ENCODE measurements around the gene C14orf132. TPM values are rescaled to one million over a fixed set of nuclear protein-coding genes. Genes with fewer than 3 reads are reported as not detected.

Gene C14orf132
- 16.3 and 17.0 TPM in 2 replicates for total RNA-seq
- 19.3 and 26.5 TPM in 2 replicates for polyA plus RNA-seq

- Histone ChIP-seq H4K20me1 (ENCODE audit: insufficient read depth, poor library complexity, severe bottlenecking) (peaks cover 3% of the 10 kb centered on the region), H3K27me3 (peaks cover 31% of the 10 kb centered on the region), H3K4me2 (peak within 1 kb of the TSS; percentile 100), H3K27ac (peak within 1 kb of the TSS; percentile 57), H2AFZ (peak within 1 kb of the TSS; percentile 86), H3K4me1 (ENCODE audit: insufficient read depth) (peaks cover 18% of the 10 kb centered on the region), H3K36me3 (replicated peaks; ENCODE audit: insufficient read depth, low read depth) (no peaks in the 10 kb centered on the region), H3K9me2 (replicated peaks; ENCODE audit: insufficient read depth) (no peaks in the 10 kb centered on the region), H3K4me3 (peak within 1 kb of the TSS; percentile 96), H3K79me2 (peaks cover 25% of the 10 kb centered on the region), H3K9me3 (ENCODE audit: low read depth) (no peaks in the 10 kb centered on the region)
- under 1% methylated on average over 36 of the region's 72 CpGs for WGBS (ENCODE audit: low lambda C conversion rate, missing lambda C conversion rate)
- TF ChIP-seq EZH2 (IDR thresholded peaks at IDR 0.05; ENCODE audit: borderline replicate concordance) = peak; percentile 24
- no peak for TF ChIP-seq EZH2phosphoT487 (IDR thresholded peaks at IDR 0.05; ENCODE audit: low read depth, severe bottlenecking, unreplicated experiment)
- DNase-seq (ENCODE audit: low spot score) = peak; percentile 78
Observed at GRCh38 chr14:96038920-96039632, at the start of gene C14orf132. Gene C14orf132 (plus strand): TSS chr14:96039362. CDS start chr14:96039501, 139 bp downstream.

DNA sequence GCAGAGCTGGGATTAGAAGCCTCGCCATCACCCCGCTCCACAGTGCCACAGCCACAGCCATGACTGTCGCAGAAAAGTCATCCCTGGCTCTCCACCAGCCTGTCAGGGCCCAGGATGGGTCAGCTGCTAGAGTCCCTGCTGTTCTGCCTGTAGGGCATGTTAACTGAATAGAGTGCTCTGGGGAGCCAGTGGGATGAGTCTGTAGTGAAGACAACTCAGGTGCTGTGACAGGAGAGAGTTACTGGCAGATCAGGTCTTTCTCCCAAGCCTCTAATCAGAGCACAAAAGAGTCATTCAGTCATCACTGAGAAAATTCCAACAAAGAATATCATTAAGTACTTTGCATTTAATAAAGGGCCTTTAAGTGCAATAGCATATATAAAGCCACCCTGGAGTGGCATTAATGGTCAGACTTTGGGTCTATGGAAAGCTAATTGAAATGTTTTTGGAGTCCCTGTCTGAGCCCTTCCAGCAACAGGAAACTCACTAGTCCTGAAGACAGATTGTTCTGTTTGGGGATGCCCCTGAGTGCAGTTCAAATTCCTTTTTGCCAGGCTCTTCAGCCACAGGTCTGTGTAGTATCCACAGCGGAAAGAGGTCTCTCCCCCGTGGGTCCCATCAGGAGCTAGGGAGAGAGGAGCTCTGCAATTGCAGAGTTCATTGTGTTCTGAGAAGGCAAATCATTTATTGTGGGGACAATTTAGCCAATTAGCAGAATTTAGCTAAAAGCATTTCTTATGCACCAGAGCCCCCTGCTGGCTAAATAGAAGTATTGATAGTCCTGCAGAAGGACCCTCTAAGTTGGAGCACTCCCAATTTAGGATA lies 45.2 kb upstream of the C14orf132 start:
- WGBS (ENCODE audit: low lambda C conversion rate, missing lambda C conversion rate) = 44% methylated on average over 5 of the region's 5 CpGs
- Histone ChIP-seq H3K79me2 (no peaks in the 10 kb centered on the region), H4K20me1 (ENCODE audit: insufficient read depth, poor library complexity, severe bottlenecking) (no peaks in the 10 kb centered on the region), H2AFZ (no peak overlapping the region), H3K4me2 (no peak overlapping the region), H3K4me3 (no peak overlapping the region), H3K27ac (no peak overlapping the region), H3K9me3 (ENCODE audit: low read depth) (no peaks in the 10 kb centered on the region), H3K36me3 (replicated peaks; ENCODE audit: insufficient read depth, low read depth) (no peaks in the 10 kb centered on the region), H3K9me2 (replicated peaks; ENCODE audit: insufficient read depth) (no peaks in the 10 kb centered on the region), H3K4me1 (ENCODE audit: insufficient read depth) (no peaks in the 10 kb centered on the region), H3K27me3 (peaks cover 6% of the 10 kb centered on the region)
- TF ChIP-seq, protein P1, sequence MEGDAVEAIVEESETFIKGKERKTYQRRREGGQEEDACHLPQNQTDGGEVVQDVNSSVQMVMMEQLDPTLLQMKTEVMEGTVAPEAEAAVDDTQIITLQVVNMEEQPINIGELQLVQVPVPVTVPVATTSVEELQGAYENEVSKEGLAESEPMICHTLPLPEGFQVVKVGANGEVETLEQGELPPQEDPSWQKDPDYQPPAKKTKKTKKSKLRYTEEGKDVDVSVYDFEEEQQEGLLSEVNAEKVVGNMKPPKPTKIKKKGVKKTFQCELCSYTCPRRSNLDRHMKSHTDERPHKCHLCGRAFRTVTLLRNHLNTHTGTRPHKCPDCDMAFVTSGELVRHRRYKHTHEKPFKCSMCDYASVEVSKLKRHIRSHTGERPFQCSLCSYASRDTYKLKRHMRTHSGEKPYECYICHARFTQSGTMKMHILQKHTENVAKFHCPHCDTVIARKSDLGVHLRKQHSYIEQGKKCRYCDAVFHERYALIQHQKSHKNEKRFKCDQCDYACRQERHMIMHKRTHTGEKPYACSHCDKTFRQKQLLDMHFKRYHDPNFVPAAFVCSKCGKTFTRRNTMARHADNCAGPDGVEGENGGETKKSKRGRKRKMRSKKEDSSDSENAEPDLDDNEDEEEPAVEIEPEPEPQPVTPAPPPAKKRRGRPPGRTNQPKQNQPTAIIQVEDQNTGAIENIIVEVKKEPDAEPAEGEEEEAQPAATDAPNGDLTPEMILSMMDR (IDR thresholded peaks at IDR 0.05; ENCODE audit: poor library complexity) = peak; percentile 93
- TF ChIP-seq EZH2phosphoT487 (IDR thresholded peaks at IDR 0.05; ENCODE audit: low read depth, severe bottlenecking, unreplicated experiment) = no peak
- DNase-seq (ENCODE audit: low spot score) = peak; percentile 78

GRCh38 chr14:95994593-95994928 lies 44.6 kb upstream of the C14orf132 start:
- H4K20me1 ChIP-seq (ENCODE audit: insufficient read depth, poor library complexity, severe bottlenecking) = no peaks in the 10 kb centered on the region
- DNase-seq (ENCODE audit: low spot score) = no peak
- no peak overlapping the region for H3K27ac ChIP-seq
- no peak overlapping the region for H2AFZ ChIP-seq
- H3K36me3 ChIP-seq (replicated peaks; ENCODE audit: insufficient read depth, low read depth) = no peaks in the 10 kb centered on the region
- no peak overlapping the region for H3K4me3 ChIP-seq
- H3K4me1 ChIP-seq (ENCODE audit: insufficient read depth) = no peaks in the 10 kb centered on the region
- H3K79me2 ChIP-seq = no peaks in the 10 kb centered on the region
- H3K4me2 ChIP-seq = no peak overlapping the region
- 28% methylated on average over 3 of the region's 3 CpGs for WGBS (ENCODE audit: low lambda C conversion rate, missing lambda C conversion rate)
- H3K27me3 ChIP-seq = peaks cover 6% of the 10 kb centered on the region
- no peaks in the 10 kb centered on the region for H3K9me3 ChIP-seq (ENCODE audit: low read depth)
- TF ChIP-seq EZH2phosphoT487 (IDR thresholded peaks at IDR 0.05; ENCODE audit: low read depth, severe bottlenecking, unreplicated experiment) (no peak), EZH2 (IDR thresholded peaks at IDR 0.05; ENCODE audit: borderline replicate concordance) (no peak)
- TF ChIP-seq, protein P1 (IDR thresholded peaks at IDR 0.05; ENCODE audit: poor library complexity) = no peak
- no peaks in the 10 kb centered on the region for H3K9me2 ChIP-seq (replicated peaks; ENCODE audit: insufficient read depth)

DNA sequence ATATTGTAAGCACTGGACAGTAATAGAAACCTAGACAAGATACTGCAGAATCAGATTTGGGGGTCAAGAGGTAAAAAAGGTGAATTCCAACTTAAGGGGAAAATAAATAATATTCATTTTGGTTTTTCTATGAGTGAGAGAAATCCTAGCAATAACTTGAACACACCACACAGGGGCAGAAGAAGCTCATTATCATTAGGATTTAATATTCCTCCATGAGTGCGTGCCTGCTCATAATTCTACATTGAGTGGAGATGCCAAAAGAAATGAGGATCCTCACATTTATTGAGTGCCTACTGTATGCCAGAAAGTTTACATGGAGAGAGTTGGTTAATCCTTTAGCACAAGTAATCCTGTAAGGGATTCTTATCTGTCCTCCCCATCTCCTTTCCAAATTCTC lies 40.5 kb upstream of the C14orf132 start:
- Histone ChIP-seq H3K36me3 (replicated peaks; ENCODE audit: insufficient read depth, low read depth) (no peaks in the 10 kb centered on the region), H3K79me2 (no peaks in the 10 kb centered on the region), H3K9me3 (ENCODE audit: low read depth) (no peaks in the 10 kb centered on the region), H2AFZ (no peak overlapping the region), H3K4me1 (ENCODE audit: insufficient read depth) (no peaks in the 10 kb centered on the region), H3K4me2 (no peak overlapping the region), H3K27me3 (peaks cover 6% of the 10 kb centered on the region), H4K20me1 (ENCODE audit: insufficient read depth, poor library complexity, severe bottlenecking) (no peaks in the 10 kb centered on the region), H3K27ac (no peak overlapping the region), H3K4me3 (no peak overlapping the region), H3K9me2 (replicated peaks; ENCODE audit: insufficient read depth) (no peaks in the 10 kb centered on the region)
- 58% methylated on average over 1 of the region's 1 CpG for WGBS (ENCODE audit: low lambda C conversion rate, missing lambda C conversion rate)
- DNase-seq (ENCODE audit: low spot score) = no peak
- TF ChIP-seq EZH2 (IDR thresholded peaks at IDR 0.05; ENCODE audit: borderline replicate concordance) = no peak
- TF ChIP-seq, protein P1 (IDR thresholded peaks at IDR 0.05; ENCODE audit: poor library complexity) = peak; percentile 53
